ENCODE results near the gene NPLOC4.
A peak's percentile ranks its signal among the peaks of the same experiment; 100 is the strongest.

The NPLOC4 gene

GRCh38 chr17:81664051-81664470 is 27.1 kb upstream of the NPLOC4 start:
- no peak for FAIRE-seq

GRCh38 chr17:81662002-81662401 is 25.1 kb upstream of the NPLOC4 start:
- FAIRE-seq = no peak

More at GRCh38 chr17:81664051-81664470, 27.1 kb upstream of the NPLOC4 start:
- no peak for DNase-seq (ENCODE audit: low spot score)

GRCh38 chr17:81660441-81660840 is 23.5 kb upstream of the NPLOC4 start:
- no peak for FAIRE-seq
- no peak for DNase-seq (ENCODE audit: low spot score)

More at GRCh38 chr17:81662002-81662401, 25.1 kb upstream of the NPLOC4 start:
- DNase-seq (ENCODE audit: low spot score) = no peak

GRCh38 chr17:81659038-81659437 is 22.1 kb upstream of the NPLOC4 start:
- FAIRE-seq = no peak
- DNase-seq (ENCODE audit: low spot score) = no peak

- FAIRE-seq = no peak
These were observed 19.9 kb upstream of the NPLOC4 start for GRCh38 chr17:81656835-81657234.

GRCh38 chr17:81656118-81656743 is 19.3 kb upstream of the NPLOC4 start, which contains the start of gene PDE6G:
Gene PDE6G, minus strand, starts transcription at chr17:81656542. Its CDS starts 3,237 bp downstream, at chr17:81653305.
- FAIRE-seq (no peak), DNase-seq (ENCODE audit: low spot score) (no peak)

More at GRCh38 chr17:81656835-81657234, 19.9 kb upstream of the NPLOC4 start:
- DNase-seq (ENCODE audit: low spot score) = no peak

- FAIRE-seq (no peak), DNase-seq (ENCODE audit: low spot score) (no peak)
These were observed 18.6 kb upstream of the NPLOC4 start for GRCh38 chr17:81655378-81656117.

- DNase-seq (ENCODE audit: low spot score) = no peak
- no peak for FAIRE-seq
These were observed 16.2 kb upstream of the NPLOC4 start for GRCh38 chr17:81652906-81653771.

GRCh38 chr17:81651692-81652091 is 14.8 kb upstream of the NPLOC4 start:
- peak; percentile 87 for FAIRE-seq
- DNase-seq (ENCODE audit: low spot score) = peak; percentile 79

GRCh38 chr17:81650951-81651350 is 14.0 kb upstream of the NPLOC4 start:
- FAIRE-seq = no peak
- no peak for DNase-seq (ENCODE audit: low spot score)

- FAIRE-seq = no peak
These were observed 11.8 kb upstream of the NPLOC4 start for GRCh38 chr17:81648707-81649085.

GRCh38 chr17:81648013-81648706 is 11.2 kb upstream of the NPLOC4 start:
- FAIRE-seq (no peak), DNase-seq (ENCODE audit: low spot score) (no peak)

More at GRCh38 chr17:81648707-81649085, 11.8 kb upstream of the NPLOC4 start:
- no peak for DNase-seq (ENCODE audit: low spot score)

- DNase-seq (ENCODE audit: low spot score) = no peak
- FAIRE-seq = no peak
These were observed 10.7 kb upstream of the NPLOC4 start for GRCh38 chr17:81647640-81648012.

GRCh38 chr17:81646869-81647600 is 10.1 kb upstream of the NPLOC4 start:
- FAIRE-seq (no peak), DNase-seq (ENCODE audit: low spot score) (no peak)

GRCh38 chr17:81644976-81645952 is 8.4 kb upstream of the NPLOC4 start:
- DNase-seq (ENCODE audit: low spot score) = no peak

GRCh38 chr17:81644496-81644895 is 7.6 kb upstream of the NPLOC4 start:
- FAIRE-seq (no peak), DNase-seq (ENCODE audit: low spot score) (no peak)

More at GRCh38 chr17:81644976-81645952, 8.4 kb upstream of the NPLOC4 start:
- no peak for FAIRE-seq

GRCh38 chr17:81641825-81642489 is 5.0 kb upstream of the NPLOC4 start:
- peak; percentile 77 for DNase-seq (ENCODE audit: low spot score)

GRCh38 chr17:81640011-81640410 is 3.1 kb upstream of the NPLOC4 start:
- DNase-seq (ENCODE audit: low spot score) (no peak), FAIRE-seq (no peak)

More at GRCh38 chr17:81641825-81642489, 5.0 kb upstream of the NPLOC4 start:
- FAIRE-seq = peak; percentile 40

GRCh38 chr17:81638683-81639082 is 1.8 kb upstream of the NPLOC4 start:
- DNase-seq (ENCODE audit: low spot score) (no peak), FAIRE-seq (no peak)

Measured in RCC 7860 (cell line).